ENCODE measurements around the gene SERPINA4.

DNA sequence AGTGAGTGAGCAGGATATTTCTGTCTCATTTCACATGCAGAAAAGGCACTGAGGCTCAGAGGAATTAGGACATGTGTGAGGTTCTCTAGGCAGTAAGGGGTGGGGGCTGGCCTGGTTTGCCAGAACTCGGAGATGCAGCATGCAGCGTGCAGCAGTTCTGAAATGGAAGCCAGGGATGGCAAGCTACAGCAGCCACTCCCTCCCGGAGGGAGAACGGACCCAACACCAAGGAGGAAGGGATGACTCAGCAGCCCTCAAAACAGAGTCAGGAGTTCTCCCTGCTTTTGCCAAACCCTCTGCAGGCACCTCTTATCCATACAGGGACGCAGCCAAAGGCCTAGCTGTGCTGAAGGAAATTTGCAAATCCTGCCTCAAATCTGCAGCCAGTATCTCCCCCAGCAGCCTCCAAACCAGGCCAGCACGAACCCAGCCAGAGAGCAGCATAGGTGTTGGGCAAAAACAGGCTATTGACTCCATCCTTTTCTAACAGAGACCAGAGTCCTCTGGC is 40.7 kb downstream of the SERPINA4 start:
- TF ChIP-seq TAF1 (IDR thresholded peaks at IDR 0.05; ENCODE audit: borderline replicate concordance, insufficient read depth, low read length) (no peak), POLR2AphosphoS5 (IDR thresholded peaks at IDR 0.05; ENCODE audit: low read depth, low read length) (no peak), SIN3A (IDR thresholded peaks at IDR 0.05; ENCODE audit: borderline replicate concordance, insufficient read depth, low read length) (no peak)
- TF ChIP-seq, protein P1, sequence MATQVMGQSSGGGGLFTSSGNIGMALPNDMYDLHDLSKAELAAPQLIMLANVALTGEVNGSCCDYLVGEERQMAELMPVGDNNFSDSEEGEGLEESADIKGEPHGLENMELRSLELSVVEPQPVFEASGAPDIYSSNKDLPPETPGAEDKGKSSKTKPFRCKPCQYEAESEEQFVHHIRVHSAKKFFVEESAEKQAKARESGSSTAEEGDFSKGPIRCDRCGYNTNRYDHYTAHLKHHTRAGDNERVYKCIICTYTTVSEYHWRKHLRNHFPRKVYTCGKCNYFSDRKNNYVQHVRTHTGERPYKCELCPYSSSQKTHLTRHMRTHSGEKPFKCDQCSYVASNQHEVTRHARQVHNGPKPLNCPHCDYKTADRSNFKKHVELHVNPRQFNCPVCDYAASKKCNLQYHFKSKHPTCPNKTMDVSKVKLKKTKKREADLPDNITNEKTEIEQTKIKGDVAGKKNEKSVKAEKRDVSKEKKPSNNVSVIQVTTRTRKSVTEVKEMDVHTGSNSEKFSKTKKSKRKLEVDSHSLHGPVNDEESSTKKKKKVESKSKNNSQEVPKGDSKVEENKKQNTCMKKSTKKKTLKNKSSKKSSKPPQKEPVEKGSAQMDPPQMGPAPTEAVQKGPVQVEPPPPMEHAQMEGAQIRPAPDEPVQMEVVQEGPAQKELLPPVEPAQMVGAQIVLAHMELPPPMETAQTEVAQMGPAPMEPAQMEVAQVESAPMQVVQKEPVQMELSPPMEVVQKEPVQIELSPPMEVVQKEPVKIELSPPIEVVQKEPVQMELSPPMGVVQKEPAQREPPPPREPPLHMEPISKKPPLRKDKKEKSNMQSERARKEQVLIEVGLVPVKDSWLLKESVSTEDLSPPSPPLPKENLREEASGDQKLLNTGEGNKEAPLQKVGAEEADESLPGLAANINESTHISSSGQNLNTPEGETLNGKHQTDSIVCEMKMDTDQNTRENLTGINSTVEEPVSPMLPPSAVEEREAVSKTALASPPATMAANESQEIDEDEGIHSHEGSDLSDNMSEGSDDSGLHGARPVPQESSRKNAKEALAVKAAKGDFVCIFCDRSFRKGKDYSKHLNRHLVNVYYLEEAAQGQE (IDR thresholded peaks at IDR 0.05; ENCODE audit: insufficient read depth in 1 of 2, low read depth in 2 of 2, low read length in 2 of 2), result no peak

Data from PFSK-1 (cell line).